IMR-90 (cell line): ENCODE data around the gene IQGAP2. TPM values are rescaled to one million over a fixed set of nuclear protein-coding genes. Genes with fewer than 3 reads are reported as not detected.

Experiments
- ATAC-seq: fragments of 200-7000 bp; cut with Tn5 transposase; 2 replicates; pipeline ENCODE4 v1.9.1; 2020; ENCODE audit warnings: low read depth, mild to moderate bottlenecking, moderate library complexity
- BruUV-seq: library from RNA; stranded (reverse); fragments of 400-500 nt; replicated peaks from 2 replicates; lab custom pipeline; 2021; lab: Mats Ljungman, UMichigan
- CTCF ChIA-PET: fragments of 300-600 bp; formaldehyde crosslinking; extraction: SDS; loops from one replicate; lab custom pipeline; 2021; ENCODE audit warnings: antibody characterized with exemption; lab: Yijun Ruan, JAX
- POLR2A ChIA-PET: fragments of 300-600 bp; sonication (Branson Sonifier 250); formaldehyde crosslinking; loops from one replicate; lab custom pipeline; 2022; ENCODE audit warnings: antibody characterized with exemption; ENCODE audit not compliant: unreplicated experiment; lab: Charles Lee
- DNase-seq: peaks from one replicate; pipeline ENCODE4 v3.0.0; 2013
- H2AFZ ChIP-seq: replicated peaks from 2 replicates; pipeline ENCODE3; 2013; ENCODE audit warnings: low read length, mild to moderate bottlenecking; ENCODE audit not compliant: poor library complexity
- H2AK5ac ChIP-seq: 2 replicates; pipeline ENCODE4 v1.6.1; 2013; ENCODE audit warnings: low read depth, low read length, inconsistent platforms
- H2AK9ac ChIP-seq: replicated peaks from 2 replicates; pipeline ENCODE3; 2013; ENCODE audit warnings: mild to moderate bottlenecking, low read depth, low read length, moderate library complexity; ENCODE audit not compliant: poor library complexity
- H2BK120ac ChIP-seq: 2 replicates; pipeline ENCODE4 v1.6.1; 2013; ENCODE audit warnings: low read depth, low read length, inconsistent platforms
- H2BK15ac ChIP-seq: 3 replicates; pipeline ENCODE4 v1.6.1; 2013; ENCODE audit warnings: low read depth, low read length, inconsistent platforms
- H2BK20ac ChIP-seq: 2 replicates; pipeline ENCODE4 v1.6.1; 2013; ENCODE audit warnings: low read depth, mild to moderate bottlenecking, inconsistent platforms, low read length, moderate library complexity
- H2BK5ac ChIP-seq: 2 replicates; pipeline ENCODE4 v1.6.1; 2013; ENCODE audit warnings: mild to moderate bottlenecking, low read depth, low read length, inconsistent platforms; ENCODE audit not compliant: poor library complexity, severe bottlenecking
- H3K14ac ChIP-seq: replicated peaks from 2 replicates; pipeline ENCODE4 v1.6.1; 2013; ENCODE audit warnings: low read depth, low read length, inconsistent platforms
- H3K18ac ChIP-seq: 2 replicates; pipeline ENCODE4 v1.6.1; 2013; ENCODE audit warnings: low read depth, low read length, control low read depth
- H3K23ac ChIP-seq: 2 replicates; pipeline ENCODE4 v1.6.1; 2013; ENCODE audit warnings: low read depth, low read length, inconsistent platforms
- H3K27ac ChIP-seq: 2 replicates; pipeline ENCODE4 v1.5.1; 2013; ENCODE audit warnings: mild to moderate bottlenecking, control low read depth, low read length; ENCODE audit not compliant: insufficient read depth
- H3K27me3 ChIP-seq: 2 replicates; pipeline ENCODE4 v1.6.1; 2013; ENCODE audit warnings: low read length; ENCODE audit not compliant: control insufficient read depth, insufficient read depth
- H3K36me3 ChIP-seq: 2 replicates; pipeline ENCODE4 v1.6.1; 2013; ENCODE audit warnings: low read length, mixed read lengths; ENCODE audit not compliant: control insufficient read depth, insufficient read depth
- H3K4ac ChIP-seq: 2 replicates; pipeline ENCODE4 v1.6.1; 2013; ENCODE audit warnings: low read depth, low read length, inconsistent platforms
- H3K4me1 ChIP-seq: 2 replicates; pipeline ENCODE4 v1.6.1; 2013; ENCODE audit warnings: low read length, mixed read lengths; ENCODE audit not compliant: control insufficient read depth, insufficient read depth
- H3K4me2 ChIP-seq: 2 replicates; pipeline ENCODE4 v1.6.1; 2013; ENCODE audit warnings: low read depth, mild to moderate bottlenecking, control low read depth, low read length, moderate library complexity
- H3K4me3 ChIP-seq: 2 replicates; pipeline ENCODE4 v1.5.1; 2013; ENCODE audit warnings: low read depth, mild to moderate bottlenecking, control low read depth, low read length, moderate library complexity; ENCODE audit not compliant: insufficient read depth
- H3K56ac ChIP-seq: 2 replicates; pipeline ENCODE4 v1.6.1; 2013; ENCODE audit warnings: low read length, inconsistent platforms; ENCODE audit not compliant: insufficient read depth; ENCODE audit errors: extremely low read depth
- H3K79me1 ChIP-seq, 2 experiments: 2 replicates each; pipeline ENCODE4 v1.6.1; 2013; ENCODE audit warnings: low read length in 2 of 2, inconsistent platforms in 1 of 2, low read depth in 1 of 2
- H3K9ac ChIP-seq: 2 replicates; pipeline ENCODE4 v1.6.1; 2013; ENCODE audit warnings: low read depth, low read length, control low read depth
- H3K9me1 ChIP-seq: 2 replicates; pipeline ENCODE4 v1.6.1; 2013; ENCODE audit warnings: low read length, inconsistent platforms; ENCODE audit not compliant: insufficient read depth
- H3K9me3 ChIP-seq: 2 replicates; pipeline ENCODE4 v1.6.1; 2013; ENCODE audit warnings: low read length; ENCODE audit not compliant: control insufficient read depth, insufficient read depth
- H4K20me1 ChIP-seq: 2 replicates; pipeline ENCODE4 v1.6.1; 2013; ENCODE audit warnings: low read length, inconsistent platforms; ENCODE audit not compliant: insufficient read depth
- H4K5ac ChIP-seq: 2 replicates; pipeline ENCODE4 v1.6.1; 2013; ENCODE audit warnings: mild to moderate bottlenecking, low read depth, low read length, control low read depth
- H4K8ac ChIP-seq, 2 experiments: 2 replicates each; pipeline ENCODE4 v1.6.1; 2013; ENCODE audit warnings: low read depth in 2 of 2, low read length in 2 of 2, control low read depth in 1 of 2, inconsistent platforms in 1 of 2
- H4K91ac ChIP-seq: 2 replicates; pipeline ENCODE4 v1.6.1; 2013; ENCODE audit warnings: low read depth, low read length, inconsistent platforms; ENCODE audit not compliant: insufficient read depth
- CEBPB ChIP-seq: IDR thresholded peaks from 2 replicates; pipeline ENCODE4 v1.6.1; 2012; ENCODE audit warnings: low read depth, low read length, improper control_type of control experiment
- MAZ ChIP-seq: IDR thresholded peaks from 2 replicates; pipeline ENCODE4 v1.6.1; 2012; ENCODE audit warnings: low read depth, mild to moderate bottlenecking, low read length, improper control_type of control experiment, moderate library complexity, borderline replicate concordance
- SMC3 ChIP-seq: fragments of 150-350 bp; IDR thresholded peaks from 2 replicates; pipeline ENCODE4 v1.6.1; 2016; ENCODE audit warnings: low read depth, mild to moderate bottlenecking, antibody characterized with exemption, low read length, moderate library complexity
- WGBS, 2 experiments: methylation state at CpG; one replicate each; pipeline versions ENCODE4 v1.1.5 to v1.1.7; 2013; ENCODE audit warnings: missing lambda C conversion rate in 2 of 2; ENCODE audit not compliant: insufficient read length in 1 of 2; ENCODE audit errors: extremely low coverage in 2 of 2; 5-methylcytosine and 5-hydroxymethylcytosine counted together
- dilution Hi-C: fragments of 300-500 bp; cut with HindIII; formaldehyde crosslinking; loops from one replicate; pipeline ENCODE4 v1.14.3; 2018; ENCODE audit warnings: low sequenced_read_pairs; ENCODE audit not compliant: unreplicated experiment
- in situ Hi-C: fragments of 300-500 bp; cut with MboI; formaldehyde crosslinking; loops from 3 replicates; pipeline ENCODE4 v1.14.3; 2019; ENCODE audit warnings: low sequenced_read_pairs, inconsistent platforms, mixed read lengths
- intact Hi-C: fragments of 100-400 bp; cut with micrococcal nuclease; formaldehyde crosslinking; loops from 2 replicates; pipeline ENCODE4 v1.10.0; 2022
- polyA plus RNA-seq, 3 experiments: library from polyadenylated mRNA; depleted of rRNA; stranded (reverse); fragments of >200 nt; gene quantifications; 2 replicates each; pipeline ENCODE4 v1.2.3, GENCODE V29; 2012; ENCODE audit warnings: low replicate concordance in 1 of 3
- total RNA-seq: library from RNA; depleted of rRNA; stranded (reverse); fragments of >200 nt; gene quantifications from 2 replicates; pipeline ENCODE4 v1.2.3, GENCODE V29; 2012

The IQGAP2 gene
- total and polyA plus RNA-seq, 2 of the 4 experiments (the other 2 are of a cell fraction), result 0.21 to 0.36 TPM

GRCh38 chr5:76595755-76596481, 192.8 kb downstream of the IQGAP2 start:
- no peaks in the 10 kb centered on the region for H3K79me1 ChIP-seq
- no TSS peak for BruUV-seq
- no peaks in the 10 kb centered on the region for H3K4me1 ChIP-seq
- no peak overlapping the region for H2BK15ac ChIP-seq
- no peak overlapping the region for H2AK5ac ChIP-seq
- H3K14ac ChIP-seq, result no peak overlapping the region
- H3K56ac ChIP-seq, result no peak overlapping the region
- H3K4ac ChIP-seq, result no peak overlapping the region
- WGBS, 2 experiments, result no CpG with 5 or more reads among the region's 3 CpGs
- H3K4me3 ChIP-seq, result no peak overlapping the region
- no peak overlapping the region for H2BK5ac ChIP-seq
- intact Hi-C loops, result no loop called here
- H4K8ac ChIP-seq, result no peak overlapping the region
- dilution Hi-C loops, result no loop called here
- TF ChIP-seq CEBPB, result no peak
- TF ChIP-seq MAZ, result no peak
- TF ChIP-seq SMC3, result no peak
- in situ Hi-C loops, result no loop called here
- no peak overlapping the region for H4K5ac ChIP-seq
- ChIA-PET CTCF (no interaction called here), POLR2A (no interaction called here)
- H3K9ac ChIP-seq, result no peak overlapping the region
- no peaks in the 10 kb centered on the region for H3K9me1 ChIP-seq
- H3K27ac ChIP-seq, result no peak overlapping the region
- no peak overlapping the region for H3K18ac ChIP-seq
- no peaks in the 10 kb centered on the region for H4K20me1 ChIP-seq
- no peak overlapping the region for H2AK9ac ChIP-seq
- ATAC-seq (no peak), DNase-seq (no peak)
- H3K27me3 ChIP-seq, result peaks cover 21% of the 10 kb centered on the region
- no peaks in the 10 kb centered on the region; the same call in 1 of the 2 replicates for H3K9me3 ChIP-seq
- no peaks in the 10 kb centered on the region for H3K36me3 ChIP-seq
- H3K4me2 ChIP-seq, result no peak overlapping the region
- no peak overlapping the region for H2AFZ ChIP-seq
- H4K91ac ChIP-seq, result no peak overlapping the region
- H3K23ac ChIP-seq, result no peak overlapping the region
- H2BK120ac ChIP-seq, result no peak overlapping the region
- no peak overlapping the region for H2BK20ac ChIP-seq
